GM12865 (cell line): ENCODE results near the gene FHIT.

Experiments used
- DNase-seq: peaks from one replicate; pipeline ENCODE4 v3.0.0; 2010; ENCODE audit warnings: low read depth
- H3K4me3 ChIP-seq: 2 replicates; pipeline ENCODE4 v1.5.1; 2011; ENCODE audit warnings: mild to moderate bottlenecking, low read depth, low read length, control low read depth
- CTCF ChIP-seq: IDR thresholded peaks from 2 replicates; pipeline ENCODE4 v1.5.1; 2011; ENCODE audit warnings: low read length, control low read depth, low read depth, inconsistent platforms; ENCODE audit not compliant: insufficient read depth; ENCODE audit errors: missing control alignments

The FHIT gene

GRCh38 chr3:60262546-60262945 lies 988.7 kb downstream of the FHIT start:
- no peak for TF ChIP-seq CTCF
- no peak for DNase-seq
- H3K4me3 ChIP-seq, result no peak overlapping the region

- no peak overlapping the region for H3K4me3 ChIP-seq
- TF ChIP-seq CTCF, result no peak
- no peak for DNase-seq
Observed at GRCh38 chr3:60260546-60260945, 990.7 kb downstream of the FHIT start.

- H3K4me3 ChIP-seq, result no peak overlapping the region
- DNase-seq, result no peak
- TF ChIP-seq CTCF, result no peak
Observed at GRCh38 chr3:60250810-60251209, 1000.4 kb downstream of the FHIT start.

- no peak for DNase-seq
- TF ChIP-seq CTCF, result no peak
- no peak overlapping the region for H3K4me3 ChIP-seq
Observed at GRCh38 chr3:60250206-60250605, 1001.0 kb downstream of the FHIT start.

GRCh38 chr3:60246361-60246760 lies 1004.9 kb downstream of the FHIT start:
- TF ChIP-seq CTCF, result no peak
- no peak overlapping the region for H3K4me3 ChIP-seq
- no peak for DNase-seq

- DNase-seq, result no peak
- no peak for TF ChIP-seq CTCF
- H3K4me3 ChIP-seq, result no peak overlapping the region
Observed at GRCh38 chr3:60243456-60243855, 1007.8 kb downstream of the FHIT start.

GRCh38 chr3:60240492-60240891 lies 1010.8 kb downstream of the FHIT start:
- no peak for TF ChIP-seq CTCF
- H3K4me3 ChIP-seq, result no peak overlapping the region
- no peak for DNase-seq
